UCSD-AML1 (cell line): ENCODE data around the gene AHNAK.
"Not testable (repeated sequence)": the region's sequence is repeated elsewhere in the genome, so short reads cannot be mapped to it uniquely, and the experiment has no call there.

Source experiments
- DNase-seq: peaks from one replicate; lab custom pipeline; 2025; ENCODE audit not compliant: unreplicated experiment; lab: John Stamatoyannopoulos, UW

AHNAK gene

GRCh38 chr11:62553839-62554361, 7.3 kb upstream of the AHNAK start:
- no peak for DNase-seq

- DNase-seq: peak; percentile 88
Observed at GRCh38 chr11:62553080-62553838, 6.7 kb upstream of the AHNAK start.

DNA sequence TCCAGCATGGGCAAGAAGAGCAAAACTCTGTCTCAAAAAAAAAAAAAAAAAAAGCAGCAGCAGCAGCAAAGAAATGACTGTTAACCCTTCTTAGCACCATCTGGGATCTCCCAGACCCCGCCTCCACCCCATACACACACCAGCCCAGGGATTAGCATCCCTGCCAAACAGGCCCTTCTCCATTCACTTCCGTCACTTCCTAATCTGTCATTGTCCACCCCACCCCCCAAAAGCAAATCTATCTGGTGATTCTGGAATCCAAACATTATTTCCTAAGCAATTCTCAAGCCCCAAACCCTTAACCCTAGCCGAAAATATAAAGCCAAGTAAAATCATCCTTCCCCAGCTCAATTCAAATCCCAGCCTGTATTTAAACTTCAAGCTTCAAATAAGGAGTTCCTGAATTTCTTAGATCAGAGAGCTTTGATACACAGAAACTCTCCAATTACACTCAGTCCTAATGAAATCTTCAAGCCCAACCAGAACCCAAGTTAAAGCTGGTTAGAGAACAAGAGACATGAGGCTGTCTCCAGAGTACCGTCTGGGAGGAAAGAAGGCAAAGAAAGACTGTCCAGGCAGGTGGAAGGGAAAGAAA, 6.0 kb upstream of the AHNAK start:
- DNase-seq: no peak

DNA sequence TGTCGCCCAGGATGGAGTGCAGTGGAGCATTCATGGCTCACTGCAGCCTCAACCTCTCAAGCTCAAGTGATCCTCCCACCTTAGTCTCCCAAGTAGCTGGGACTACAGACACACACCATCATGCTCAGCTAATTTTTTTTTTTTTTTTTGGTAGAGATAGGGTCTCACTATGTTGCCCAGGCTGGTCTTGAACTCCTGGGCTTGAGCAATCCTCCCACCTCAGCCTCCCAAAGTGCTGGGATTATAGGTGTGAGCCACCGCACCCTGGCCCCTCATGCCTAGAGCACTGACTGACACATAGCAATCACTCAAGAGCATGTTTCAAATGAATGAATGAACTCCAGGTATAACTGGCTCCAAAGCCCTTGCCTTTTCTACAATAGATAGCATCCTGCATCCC, 3.9 kb upstream of the AHNAK start:
- DNase-seq: not testable (repeated sequence)

DNA sequence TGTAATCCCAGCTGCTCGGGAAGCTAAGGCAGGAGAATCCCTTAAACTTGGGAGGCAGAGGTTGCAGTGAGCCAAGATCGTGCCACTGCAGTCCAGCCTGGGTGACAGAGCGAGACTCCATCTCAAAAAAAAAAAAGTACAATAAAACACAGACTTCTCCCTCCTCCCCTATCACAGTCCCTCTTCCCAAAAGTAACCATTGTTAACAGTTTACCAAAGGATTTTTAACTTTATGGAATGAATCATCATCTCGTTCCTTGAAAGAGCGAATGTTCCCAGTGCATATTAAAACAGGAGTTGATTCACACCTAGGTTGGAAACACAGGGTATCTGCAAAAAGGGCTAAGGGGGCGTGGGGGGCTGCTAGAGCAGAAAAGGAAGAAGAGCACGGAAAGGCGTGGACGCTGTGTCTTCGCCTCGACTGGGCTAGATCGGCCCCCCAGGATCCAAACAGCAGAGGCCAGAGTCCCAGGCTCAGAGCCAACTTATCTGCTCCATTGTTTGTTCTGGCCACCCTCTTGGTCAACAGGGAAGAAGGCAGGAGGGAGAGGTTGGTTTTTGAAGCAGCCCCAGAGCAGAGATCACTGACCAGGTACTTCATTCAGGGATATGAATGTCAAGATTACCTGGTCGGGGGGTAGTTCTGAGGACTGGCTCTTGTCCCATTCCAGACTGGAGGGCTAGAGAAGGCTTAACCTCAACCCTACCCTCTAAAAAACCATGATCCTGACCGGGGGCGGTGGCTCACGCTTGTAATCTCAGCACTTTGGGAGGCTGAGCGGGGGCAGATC, 2.1 kb upstream of the AHNAK start:
- no peak for DNase-seq

GRCh38 chr11:62547691-62548281, 1.2 kb upstream of the AHNAK start:
- DNase-seq: no peak

DNA sequence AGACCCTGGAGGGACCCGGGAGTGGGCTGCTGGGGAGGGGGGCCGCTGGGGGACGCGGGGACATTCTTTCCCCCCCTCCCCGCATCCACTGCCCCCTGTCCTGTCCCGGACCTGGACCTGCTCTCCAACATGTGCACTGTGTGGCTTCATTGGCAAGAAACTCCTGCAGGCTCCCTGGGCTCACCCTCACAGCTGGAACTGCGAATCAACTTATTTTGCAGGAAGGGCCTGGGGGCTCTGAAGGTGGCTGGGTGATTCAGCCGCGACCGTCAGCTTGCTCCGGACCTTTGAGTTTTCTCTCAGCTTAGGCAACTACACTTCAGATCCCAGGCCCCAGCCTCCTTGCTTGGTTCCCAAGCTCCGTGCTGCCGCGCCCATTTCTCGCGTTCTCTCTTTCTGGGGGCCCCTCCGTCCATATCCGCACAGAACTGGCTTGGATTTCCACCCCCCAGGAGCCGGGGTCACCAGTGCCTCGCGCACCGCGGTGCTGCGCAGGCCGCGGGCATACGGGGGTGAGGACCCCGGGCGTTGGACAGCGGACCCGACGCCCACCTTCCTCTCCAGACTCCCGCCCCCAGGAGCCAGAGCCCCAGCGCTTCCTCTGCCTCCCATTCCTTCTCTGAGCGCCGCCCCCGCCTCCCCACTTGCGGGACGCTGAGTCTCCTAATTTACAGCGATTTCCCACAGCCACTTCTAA, 471 bp upstream of the AHNAK start:
- DNase-seq: no peak

- peak; percentile 77 for DNase-seq
Observed at GRCh38 chr11:62545437-62546243, 966 bp downstream of the AHNAK start.

GRCh38 chr11:62544581-62545436, 1.8 kb downstream of the AHNAK start:
- DNase-seq: peak; percentile 44

GRCh38 chr11:62543680-62544444, 2.7 kb downstream of the AHNAK start:
- DNase-seq: no peak

- peak; percentile 79 for DNase-seq
Observed at GRCh38 chr11:62542750-62543567, 3.6 kb downstream of the AHNAK start.

DNA sequence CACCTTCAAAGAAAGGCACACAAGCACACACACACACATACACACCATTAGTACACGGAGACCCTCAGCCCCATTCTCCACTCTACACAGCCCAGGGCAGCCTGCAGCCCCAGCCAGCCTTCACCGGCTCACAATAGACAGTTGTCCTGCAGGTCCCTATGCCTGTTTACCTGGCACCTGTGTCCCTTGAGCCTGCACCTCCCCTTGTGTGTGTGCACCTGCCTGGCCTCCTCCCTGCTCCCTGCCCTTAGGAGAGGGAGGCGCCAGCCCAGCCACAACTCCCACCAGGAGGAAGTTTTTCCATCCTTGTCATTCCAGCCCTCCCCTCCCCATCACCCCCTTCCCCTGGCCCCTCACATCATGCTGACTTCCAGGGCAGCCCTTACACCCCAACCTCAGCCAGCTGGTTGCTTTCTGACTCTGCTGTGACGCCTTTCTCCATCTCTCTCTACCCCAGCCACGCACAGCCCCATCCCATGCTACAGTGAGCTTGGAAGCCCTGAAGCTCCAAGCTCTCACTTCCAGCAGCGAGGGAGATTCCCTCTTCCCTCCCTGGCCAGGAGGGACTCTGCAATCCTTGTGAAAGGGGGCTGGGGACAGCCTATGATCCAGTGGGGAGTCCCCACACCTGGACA, 4.4 kb downstream of the AHNAK start:
- DNase-seq: no peak

DNA sequence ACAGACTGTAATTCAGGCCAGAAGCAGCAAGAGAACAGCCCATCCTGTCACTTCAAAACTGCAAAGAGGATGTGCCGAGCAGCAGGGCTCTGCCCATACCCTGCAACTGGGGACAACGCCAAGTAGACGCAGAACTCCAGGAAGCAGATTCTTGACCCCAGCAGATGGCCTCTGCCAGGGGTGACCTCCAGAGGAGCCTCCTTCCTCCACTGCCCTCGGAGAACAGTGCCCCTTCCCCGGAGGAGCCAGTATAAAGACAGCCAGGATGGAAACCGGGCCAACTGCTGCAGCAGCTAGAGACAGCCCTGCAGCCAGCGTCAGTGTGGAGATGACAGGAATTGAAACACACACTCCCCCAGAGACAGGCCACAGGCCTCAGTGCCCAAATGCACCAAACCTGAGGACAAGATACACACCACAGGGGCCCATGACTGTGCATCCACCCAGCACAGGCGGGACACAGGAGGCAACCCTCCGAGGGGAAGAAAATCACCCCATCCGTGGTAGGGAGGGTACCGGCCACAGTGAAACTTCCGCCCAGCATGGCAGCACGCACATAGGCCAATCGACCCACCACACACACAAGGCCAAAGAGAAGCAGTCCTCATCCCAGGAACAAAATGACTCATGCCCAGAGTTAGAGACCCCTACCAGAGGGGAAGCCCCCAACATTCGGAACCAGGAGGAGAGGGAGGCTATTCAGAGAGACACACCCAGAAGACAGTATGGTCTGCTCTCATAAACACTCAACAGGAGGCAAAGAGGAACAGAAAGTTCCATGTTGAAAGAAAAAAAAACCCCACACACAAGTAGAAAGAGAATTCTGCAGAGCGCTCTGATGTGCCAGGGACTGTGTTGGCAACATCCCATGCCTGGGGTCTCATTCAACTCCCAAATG, 5.6 kb downstream of the AHNAK start:
- no peak for DNase-seq

GRCh38 chr11:62539238-62539925, 7.2 kb downstream of the AHNAK start:
- no peak for DNase-seq

DNA sequence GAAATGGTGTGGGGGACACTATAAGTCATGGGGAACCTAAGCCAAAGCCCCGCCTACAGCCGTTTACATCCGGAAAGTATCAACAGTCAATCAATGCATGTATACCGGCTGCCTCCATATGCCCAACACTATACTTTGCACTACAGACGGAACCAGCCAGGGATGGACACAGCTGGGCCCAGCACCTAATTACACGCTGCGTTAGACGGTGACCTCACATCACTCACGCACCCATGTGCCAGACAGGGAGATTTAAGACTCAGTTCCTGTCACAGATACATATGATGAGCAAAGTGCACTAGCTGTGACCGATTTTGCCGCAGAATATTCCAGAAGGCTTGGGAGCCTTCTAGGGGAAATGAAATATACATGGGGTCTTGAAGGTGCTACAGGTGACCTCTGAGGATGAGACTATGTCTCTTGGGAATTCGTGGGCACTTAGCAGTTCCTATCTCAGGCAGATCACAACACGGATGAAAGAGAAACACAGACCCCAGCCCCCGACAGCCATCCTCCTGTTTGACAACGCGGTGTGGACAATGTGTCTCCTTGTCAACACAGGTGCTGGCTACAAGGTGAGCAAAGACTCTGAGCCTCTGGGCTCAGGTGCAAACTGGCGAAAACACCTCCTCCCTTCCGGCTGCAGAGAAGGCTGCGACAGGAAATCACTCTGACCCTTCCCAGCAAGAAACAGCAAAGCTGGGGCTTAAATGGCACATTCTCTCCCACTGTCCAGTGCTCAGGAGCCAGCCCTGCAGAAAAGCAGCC, 8.0 kb downstream of the AHNAK start:
- DNase-seq: no peak
